K562 (cell line): ENCODE data around the gene G6PD. TPM values are rescaled to one million over a fixed set of nuclear protein-coding genes. Genes with fewer than 3 reads are reported as not detected.

Source experiments
- CEBPG ChIP-seq, 3 experiments: fragments of 200-800 bp in 1 of 3; sonication (Bioruptor generic) in 1 of 3; sonication (generic) in 1 of 3; formaldehyde crosslinking in 1 of 3; IDR thresholded peaks in 2 of 3; conservative IDR thresholded peaks in 1 of 3; 2 replicates each; pipeline versions ENCODE4 v1.6.1 to v1.8.0; 2016 to 2022; ENCODE audit warnings: missing compliant biosample characterization in 2 of 3, missing genetic modification characterization in 2 of 3, mild to moderate bottlenecking in 1 of 3, missing genetic modification reagents in 1 of 3
- CREB5 ChIP-seq: fragments of 250-450 bp; sonication (Bioruptor Pico); IDR thresholded peaks from 2 replicates; pipeline ENCODE4 v1.5.0; 2020; ENCODE audit warnings: mild to moderate bottlenecking
- DMBX1 ChIP-seq: fragments of 250-450 bp; sonication (Bioruptor Pico); IDR thresholded peaks from 2 replicates; pipeline ENCODE4 v1.8.0; 2022; ENCODE audit warnings: inconsistent platforms, mild to moderate bottlenecking, moderate library complexity, borderline replicate concordance
- E2F3 ChIP-seq: fragments of 250-450 bp; sonication (Bioruptor Pico); IDR thresholded peaks from 2 replicates; pipeline ENCODE4 v1.4.0; 2020; ENCODE audit warnings: mild to moderate bottlenecking
- ETS2 ChIP-seq: IDR thresholded peaks from 2 replicates; pipeline ENCODE4 v1.6.1; 2016; ENCODE audit warnings: borderline replicate concordance, missing genetic modification characterization, mild to moderate bottlenecking, moderate library complexity, missing compliant biosample characterization; ENCODE audit not compliant: poor library complexity, severe bottlenecking
- HEY1 ChIP-seq: fragments of 250-450 bp; sonication (Bioruptor Pico); IDR thresholded peaks from 2 replicates; pipeline ENCODE4 v1.5.0; 2020; ENCODE audit warnings: mild to moderate bottlenecking, moderate library complexity, borderline replicate concordance
- HMG20A ChIP-seq: fragments of 450-650 bp; formaldehyde crosslinking; conservative IDR thresholded peaks from 2 replicates; pipeline ENCODE4 v1.4.0; 2020; ENCODE audit warnings: mild to moderate bottlenecking, mixed read lengths
- MEF2D ChIP-seq: conservative IDR thresholded peaks from 2 replicates; pipeline ENCODE4 v1.6.1; 2016; ENCODE audit warnings: low read depth, missing genetic modification characterization, missing compliant biosample characterization
- MGA ChIP-seq: fragments of 450-650 bp; IDR thresholded peaks from 2 replicates; pipeline ENCODE4 v1.6.1; 2016; ENCODE audit warnings: mild to moderate bottlenecking, moderate library complexity
- MTA2 ChIP-seq: fragments of 450-650 bp; IDR thresholded peaks from 2 replicates; pipeline ENCODE4 v1.6.1; 2016; ENCODE audit warnings: low read depth
- NUFIP1 ChIP-seq: fragments of 450-650 bp; IDR thresholded peaks from 2 replicates; pipeline ENCODE4 v1.6.1; 2018; ENCODE audit not compliant: partially characterized antibody
- TOE1 ChIP-seq, 2 experiments: fragments of 450-650 bp in 1 of 2; sonication (generic) in 1 of 2; formaldehyde crosslinking in 1 of 2; IDR thresholded peaks; 2 replicates each; pipeline versions ENCODE4 v1.7.1 to v1.8.0; 2016 to 2022; ENCODE audit warnings: borderline replicate concordance in 2 of 2, mild to moderate bottlenecking in 2 of 2, antibody characterized with exemption in 1 of 2, inconsistent platforms in 1 of 2, low read depth in 1 of 2, missing genetic modification reagents in 1 of 2, moderate library complexity in 1 of 2
- ZC3H8 ChIP-seq: fragments of 450-650 bp; IDR thresholded peaks from 2 replicates; pipeline ENCODE4 v1.6.1; 2017
- ZNF717 ChIP-seq: fragments of 250-450 bp; sonication (Bioruptor Pico); IDR thresholded peaks from 2 replicates; pipeline ENCODE4 v1.5.0; 2021
- polyA plus RNA-seq, 8 experiments: library from polyadenylated mRNA; depleted of rRNA in 4 of 8; stranded (reverse) in 5 of 8; unstranded in 3 of 8; fragments of >200 nt; fragmentation: Nextera tagmentation in 2 of 8; fragmentation: Illumina TruSeq in 1 of 8; extraction: Ambion mirVana in 2 of 8; extraction: Trizol in 1 of 8; gene quantifications; 2 replicates each; pipeline versions ENCODE4 v1.2.1 to v1.2.3, GENCODE V29; 2011 to 2014; ENCODE audit warnings: inconsistent platforms in 1 of 8, missing spikeins in 1 of 8
- total RNA-seq, 7 experiments: library from RNA; depleted of rRNA in 6 of 7; stranded (reverse); fragments of >200 nt in 6 of 7; fragmentation: Illumina TruSeq in 2 of 7; extraction: Trizol in 2 of 7; gene quantifications; 2 replicates each; pipeline versions ENCODE4 v1.2.1 to v1.2.3, GENCODE V29; 2011 to 2021; ENCODE audit warnings: low replicate concordance in 1 of 7

The G6PD gene
- total and polyA plus RNA-seq, 9 of the 15 experiments (the other 6 are each of a cell fraction or from before 2014, with no cell fraction given): 2.9 to 222 (median 66.4) TPM

- TF ChIP-seq MEF2D (no peak), ZC3H8 (no peak), E2F3 (no peak), CREB5 (no peak), MTA2 (no peak), MGA (no peak), ETS2 (tag) (no peak), HMG20A (CRISPR knock-in tag) (no peak), HEY1 (no peak), CEBPG (CRISPR knock-in tag; IDR thresholded peaks at IDR 0.05) (no peak), CEBPG (tag; conservative IDR thresholded peaks at IDR 0.05 in 1 of 2, IDR thresholded peaks at IDR 0.05 in 1 of 2) (peak in 1 of 2 experiments; percentile 10; a peak in 1 of 4 replicates), ZNF717 (CRISPR knock-in tag) (no peak), NUFIP1 (no peak), TOE1 (IDR thresholded peaks at IDR 0.05; ENCODE audit: borderline replicate concordance) (peak; percentile 91), TOE1 (CRISPR knock-in tag; IDR thresholded peaks at IDR 0.05; ENCODE audit: borderline replicate concordance, low read depth) (no peak), DMBX1 (no peak)
Observed at GRCh38 chrX:154516656-154517100, 30.0 kb downstream of the G6PD start (continued).
